H1 (cell line): ENCODE data around the gene USP17L20. TPM values are rescaled to one million over a fixed set of nuclear protein-coding genes. Genes with fewer than 3 reads are reported as not detected.
"Not testable (repeated sequence)": the region's sequence is repeated elsewhere in the genome, so short reads cannot be mapped to it uniquely, and the experiment has no call there.

Source experiments
- CTCF ChIA-PET: fragments of 300-600 bp; sonication (Branson Sonifier 250); formaldehyde crosslinking; loops from one replicate; lab custom pipeline; 2021; ENCODE audit not compliant: partially characterized antibody; lab: Charles Lee
- POLR2A ChIA-PET: fragments of 300-600 bp; sonication (Branson Sonifier 250); formaldehyde crosslinking; loops from one replicate; lab custom pipeline; 2021; ENCODE audit warnings: inconsistent platforms; ENCODE audit not compliant: partially characterized antibody; lab: Charles Lee
- DNase-seq, 2 experiments: peaks; one replicate each; pipeline versions ENCODE4 v3.0.0 to v3.0.0-alpha.2; 2010 to 2022; ENCODE audit warnings: low spot score in 2 of 2, low read depth in 1 of 2, mixed read lengths in 1 of 2
- FAIRE-seq: peaks from 2 replicates; lab custom pipeline; 2011; peaks lifted over from hg19 to GRCh38; lab: Jason Lieb, UNC
- H2AFZ ChIP-seq: 2 replicates; pipeline ENCODE4 v1.8.1; 2012; ENCODE audit warnings: low read length, inconsistent platforms
- H2AK5ac ChIP-seq: 2 replicates; pipeline ENCODE4 v1.6.1; 2013; ENCODE audit warnings: low read depth, low read length
- H2BK120ac ChIP-seq: replicated peaks from 2 replicates; pipeline ENCODE3; 2013; ENCODE audit warnings: low read depth, low read length, inconsistent platforms
- H2BK12ac ChIP-seq: 2 replicates; pipeline ENCODE4 v1.6.1; 2013; ENCODE audit warnings: low read depth, low read length
- H2BK15ac ChIP-seq: 2 replicates; pipeline ENCODE4 v1.6.1; 2013; ENCODE audit warnings: low read length
- H2BK20ac ChIP-seq: 2 replicates; pipeline ENCODE4 v1.6.1; 2013; ENCODE audit warnings: low read length
- H2BK5ac ChIP-seq: 2 replicates; pipeline ENCODE4 v1.6.1; 2013; ENCODE audit warnings: low read depth, low read length
- H3K14ac ChIP-seq: 2 replicates; pipeline ENCODE4 v1.6.1; 2013; ENCODE audit warnings: inconsistent platforms; ENCODE audit not compliant: insufficient read length
- H3K18ac ChIP-seq: 2 replicates; pipeline ENCODE4 v1.6.1; 2013; ENCODE audit warnings: low read length; ENCODE audit errors: extremely low read depth
- H3K23ac ChIP-seq: 2 replicates; pipeline ENCODE4 v1.6.1; 2013; ENCODE audit warnings: inconsistent platforms; ENCODE audit not compliant: insufficient read length
- H3K23me2 ChIP-seq: 2 replicates; pipeline ENCODE4 v1.6.1; 2013; ENCODE audit warnings: low read depth, low read length
- H3K27ac ChIP-seq: 2 replicates; pipeline ENCODE4 v1.6.1; 2011; ENCODE audit warnings: low read depth, low read length, inconsistent platforms
- H3K27me3 ChIP-seq, 4 experiments: replicated peaks in 1 of 4; 1 replicate in 1 of 4; 2 replicates in 3 of 4; pipeline versions ENCODE4 v1.6.1 to v1.8.1; 2011 to 2013; ENCODE audit warnings: low read length in 3 of 4, mild to moderate bottlenecking in 3 of 4, inconsistent platforms in 2 of 4, mixed read lengths in 2 of 4, moderate library complexity in 1 of 4; ENCODE audit not compliant: control insufficient read depth in 3 of 4, insufficient read depth in 3 of 4; ENCODE audit errors: extremely low read depth in 1 of 4
- H3K36me3 ChIP-seq, 4 experiments: 2 replicates each; pipeline versions ENCODE4 v1.6.1 to v1.8.1; 2011 to 2013; ENCODE audit warnings: mild to moderate bottlenecking in 4 of 4, low read length in 3 of 4, moderate library complexity in 2 of 4, control low read depth in 1 of 4, inconsistent platforms in 1 of 4; ENCODE audit not compliant: insufficient read depth in 4 of 4, control insufficient read depth in 2 of 4
- H3K4ac ChIP-seq: replicated peaks from 2 replicates; pipeline ENCODE3; 2013; ENCODE audit warnings: low read length, low read depth, mixed read lengths, inconsistent platforms; ENCODE audit not compliant: insufficient read length
- H3K4me1 ChIP-seq, 4 experiments: replicated peaks in 1 of 4; 1 replicate in 1 of 4; 2 replicates in 3 of 4; pipeline versions ENCODE4 v1.6.1 to v1.8.1; 2011 to 2013; ENCODE audit warnings: low read length in 3 of 4, inconsistent platforms in 2 of 4, mixed read lengths in 1 of 4; ENCODE audit not compliant: insufficient read depth in 4 of 4, control insufficient read depth in 3 of 4
- H3K4me2 ChIP-seq, 2 experiments: 2 replicates each; pipeline versions ENCODE4 v1.6.1 to v1.8.1; 2011 to 2013; ENCODE audit warnings: low read depth in 2 of 2, low read length in 2 of 2, control low read depth in 1 of 2, inconsistent platforms in 1 of 2, mild to moderate bottlenecking in 1 of 2; ENCODE audit not compliant: insufficient read depth in 1 of 2
- H3K4me3 ChIP-seq, 4 experiments: fragments of 200-600, 300-600 bp in 1 of 4; sonication (generic), shearing (Covaris generic), sonication (Bioruptor Twin) in 1 of 4; 2 replicates each; pipeline versions ENCODE4 v1.5.1 to v1.8.1; 2011 to 2016; ENCODE audit warnings: low read length in 4 of 4, low read depth in 3 of 4, control low read depth in 2 of 4, inconsistent platforms in 2 of 4, mild to moderate bottlenecking in 2 of 4, mixed read lengths in 1 of 4, moderate library complexity in 1 of 4; ENCODE audit not compliant: insufficient read depth in 2 of 4; ENCODE audit errors: extremely low read depth in 1 of 4
- H3K56ac ChIP-seq: replicated peaks from 2 replicates; pipeline ENCODE3; 2013; ENCODE audit warnings: low read depth, mild to moderate bottlenecking, mixed read lengths, low read length, inconsistent platforms; ENCODE audit not compliant: insufficient read length
- H3K79me1 ChIP-seq: 2 replicates; pipeline ENCODE4 v1.6.1; 2013; ENCODE audit warnings: low read depth, low read length, control low read depth
- H3K79me2 ChIP-seq, 2 experiments: 2 replicates each; pipeline versions ENCODE4 v1.6.1 to v1.8.1; 2012 to 2013; ENCODE audit warnings: low read length in 2 of 2, mild to moderate bottlenecking in 2 of 2, inconsistent platforms in 1 of 2; ENCODE audit not compliant: insufficient read depth in 2 of 2, control insufficient read depth in 1 of 2
- H3K9ac ChIP-seq, 4 experiments: replicated peaks in 1 of 4; 1 replicate in 1 of 4; 2 replicates in 3 of 4; pipeline versions ENCODE4 v1.6.1 to v1.8.1; 2011 to 2013; ENCODE audit warnings: low read depth in 3 of 4, low read length in 3 of 4, control low read depth in 2 of 4, mild to moderate bottlenecking in 2 of 4, moderate library complexity in 2 of 4, inconsistent platforms in 1 of 4; ENCODE audit errors: extremely low read depth in 1 of 4
- H3K9me3 ChIP-seq, 2 experiments: 2 replicates each; pipeline versions ENCODE4 v1.6.1 to v1.8.1; 2012 to 2013; ENCODE audit warnings: mild to moderate bottlenecking in 2 of 2, moderate library complexity in 2 of 2, control low read depth in 1 of 2, inconsistent platforms in 1 of 2, low read depth in 1 of 2, low read length in 1 of 2, mixed read lengths in 1 of 2; ENCODE audit not compliant: insufficient read depth in 2 of 2
- H4K20me1 ChIP-seq, 2 experiments: replicated peaks in 1 of 2; 2 replicates each; pipeline versions ENCODE3 to v1.8.1; 2011 to 2013; ENCODE audit warnings: inconsistent platforms in 2 of 2, low read length in 2 of 2, mild to moderate bottlenecking in 1 of 2; ENCODE audit not compliant: insufficient read depth in 2 of 2, control insufficient read depth in 1 of 2
- H4K5ac ChIP-seq: 2 replicates; pipeline ENCODE4 v1.6.1; 2013; ENCODE audit warnings: low read length, low read depth, mixed read lengths, inconsistent platforms; ENCODE audit not compliant: insufficient read length
- H4K8ac ChIP-seq: 2 replicates; pipeline ENCODE4 v1.8.0; 2013; ENCODE audit warnings: mild to moderate bottlenecking, moderate library complexity, low read length, inconsistent platforms; ENCODE audit not compliant: insufficient read depth; ENCODE audit errors: extremely low read depth
- H4K91ac ChIP-seq: replicated peaks from 2 replicates; pipeline ENCODE3; 2013; ENCODE audit warnings: low read length, mixed read lengths, inconsistent platforms; ENCODE audit not compliant: insufficient read length
- WGBS, 2 experiments: shearing (Covaris generic) in 1 of 2; methylation state at CpG; one replicate each; pipeline versions ENCODE4 v1.1.6 to v1.1.7; 2013 to 2015; ENCODE audit warnings: low lambda C conversion rate in 2 of 2, mixed read lengths in 2 of 2, inconsistent platforms in 1 of 2, low coverage in 1 of 2, missing lambda C conversion rate in 1 of 2; ENCODE audit not compliant: insufficient replicate concordance in 2 of 2, insufficient coverage in 1 of 2, insufficient read length in 1 of 2; ENCODE audit errors: extremely low coverage in 1 of 2, missing lambda C conversion rate in 1 of 2; 5-methylcytosine and 5-hydroxymethylcytosine counted together
- polyA plus RNA-seq, 7 experiments: library from polyadenylated mRNA; depleted of rRNA in 3 of 7; stranded (reverse) in 5 of 7; unstranded in 2 of 7; fragments of >200 nt in 5 of 7; fragments of 200-250 nt in 2 of 7; gene quantifications; 1 replicate in 5 of 7; 2 replicates in 1 of 7; 4 replicates in 1 of 7; pipeline versions ENCODE4 v1.2.1 to v1.2.3, GENCODE V29; 2011 to 2013; ENCODE audit warnings: missing spikeins in 2 of 7, mixed read lengths in 2 of 7
- total RNA-seq: library from RNA; stranded (reverse); fragmentation: NEBNext Ultra II Directional; extraction: Animal tissue kit (Norgen Biotek cat#: 25700); gene quantifications from 2 replicates; pipeline ENCODE4 v1.2.1, GENCODE V29; 2021

USP17L20 gene
- total and polyA plus RNA-seq, 2 of the 8 experiments (the other 6 are each of a cell fraction or from before 2014, with no cell fraction given), result not detected

DNA sequence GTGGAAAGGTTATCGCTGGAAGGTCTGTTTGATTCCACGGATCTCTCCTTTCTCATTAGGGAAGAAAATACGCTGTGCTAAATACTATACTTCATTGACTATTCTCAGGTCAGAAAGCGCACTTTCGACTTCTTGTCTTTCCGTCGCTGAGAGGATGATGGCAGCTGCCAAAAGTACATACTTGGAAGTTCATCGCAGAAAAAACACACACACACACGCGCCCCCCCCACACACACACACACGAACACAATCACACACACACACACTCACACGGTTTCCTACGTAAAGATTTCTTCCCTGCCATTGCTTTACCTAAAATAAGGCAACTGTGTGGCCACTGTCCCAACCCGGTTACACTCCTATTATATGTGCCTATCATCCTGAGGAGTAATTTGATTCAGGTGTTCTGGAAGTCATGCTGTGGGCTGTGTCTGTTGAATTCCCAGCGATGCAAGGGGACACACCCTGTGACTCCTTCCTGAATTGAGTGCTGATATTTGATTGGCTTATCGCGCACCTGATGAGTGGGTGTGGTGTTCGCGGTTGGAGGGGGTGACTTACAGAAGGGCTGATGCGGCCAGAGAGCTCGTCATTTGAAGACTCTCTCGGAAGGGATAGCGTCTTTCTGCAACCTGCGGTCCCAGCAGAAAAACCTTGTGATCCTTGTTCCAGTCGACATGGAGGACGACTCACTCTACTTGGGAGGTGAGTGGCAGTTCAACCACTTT, 9.8 kb upstream of the USP17L20 start, which contains the start of gene USP17L18:
Gene USP17L18, plus strand, starts transcription at position 678 of the 728 bp plus-strand sequence. Its CDS starts 0 bp downstream, at position 678.
- H3K9me3 ChIP-seq, H3K23me2 ChIP-seq, H3K4me2 ChIP-seq, H2BK15ac ChIP-seq, H3K18ac ChIP-seq, H3K79me1 ChIP-seq, POLR2A ChIA-PET, H3K36me3 ChIP-seq, H3K27ac ChIP-seq, H2BK120ac ChIP-seq, H2AK5ac ChIP-seq, H2BK12ac ChIP-seq, H3K4ac ChIP-seq, H4K20me1 ChIP-seq, H3K27me3 ChIP-seq, H3K14ac ChIP-seq, FAIRE-seq, H3K9ac ChIP-seq, DNase-seq, H3K4me1 ChIP-seq, H4K8ac ChIP-seq, H2BK20ac ChIP-seq, H3K79me2 ChIP-seq, H4K5ac ChIP-seq, H2AFZ ChIP-seq, H2BK5ac ChIP-seq, H3K56ac ChIP-seq, CTCF ChIA-PET, H4K91ac ChIP-seq, H3K4me3 ChIP-seq, H3K23ac ChIP-seq: not testable (repeated sequence)
- 93% methylated on average over 22 of the region's 26 CpGs; no CpG with 5 or more reads in 1 of the 2 experiments for WGBS, 2 experiments

DNA sequence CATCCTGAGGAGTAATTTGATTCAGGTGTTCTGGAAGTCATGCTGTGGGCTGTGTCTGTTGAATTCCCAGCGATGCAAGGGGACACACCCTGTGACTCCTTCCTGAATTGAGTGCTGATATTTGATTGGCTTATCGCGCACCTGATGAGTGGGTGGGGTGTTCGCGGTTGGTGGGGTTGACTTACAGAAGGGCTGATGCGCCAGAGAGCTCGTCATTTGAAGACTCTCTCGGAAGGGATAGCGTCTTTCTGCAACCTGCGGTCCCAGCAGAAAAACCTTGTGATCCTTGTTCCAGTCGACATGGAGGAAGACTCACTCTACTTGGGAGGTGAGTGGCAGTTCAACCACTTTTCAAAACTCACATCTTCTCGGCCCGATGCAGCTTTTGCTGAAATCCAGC, 4.8 kb upstream of the USP17L20 start, which contains the start of gene USP17L19:
Gene USP17L19, plus strand, starts transcription at position 301 of the 400 bp plus-strand sequence. Its CDS starts 0 bp downstream, at position 301.
- H3K79me1 ChIP-seq, H4K8ac ChIP-seq, H4K91ac ChIP-seq, H2BK120ac ChIP-seq, H2BK5ac ChIP-seq, H2AFZ ChIP-seq, H3K9ac ChIP-seq, H3K27ac ChIP-seq, H3K27me3 ChIP-seq, H3K4me3 ChIP-seq, H3K79me2 ChIP-seq, H3K18ac ChIP-seq, DNase-seq, H2BK12ac ChIP-seq, H3K56ac ChIP-seq, H3K4me2 ChIP-seq, H4K20me1 ChIP-seq, H3K23me2 ChIP-seq, H3K4ac ChIP-seq, H2AK5ac ChIP-seq, POLR2A ChIA-PET, H2BK20ac ChIP-seq, H4K5ac ChIP-seq, H3K23ac ChIP-seq, H3K14ac ChIP-seq, H2BK15ac ChIP-seq, H3K9me3 ChIP-seq, FAIRE-seq, CTCF ChIA-PET, H3K36me3 ChIP-seq, H3K4me1 ChIP-seq: not testable (repeated sequence)
- WGBS, 2 experiments, result no CpG with 5 or more reads among the region's 13 CpGs
